ENCODE results near the gene NLN.
"Not testable (repeated sequence)": the region's sequence is repeated elsewhere in the genome, so short reads cannot be mapped to it uniquely, and the experiment has no call there.

GRCh38 chr5:65732046-65732445 lies 10.0 kb downstream of the NLN start:
- TF ChIP-seq POLR2A (IDR thresholded peaks at IDR 0.05); CTCF (IDR thresholded peaks at IDR 0.05 in 4 of 5, conservative IDR thresholded peaks at IDR 0.05 in 1 of 5): not testable (repeated sequence)

Data from gastrocnemius medialis (tissue), 4 donors.